NCI-H748 (cell line): ENCODE data around the gene PRKX.
A peak's percentile ranks its signal among the peaks of the same experiment; 100 is the strongest.
"Not testable (repeated sequence)": the region's sequence is repeated elsewhere in the genome, so short reads cannot be mapped to it uniquely, and the experiment has no call there.

Experiments used
- DNase-seq: peaks from one replicate; lab custom pipeline; 2025; ENCODE audit not compliant: unreplicated experiment; lab: John Stamatoyannopoulos, UW

The PRKX gene

GRCh38 chrX:3712051-3712869 is 1.2 kb downstream of the PRKX start:
- DNase-seq: peak; percentile 26

GRCh38 chrX:3711331-3711917 is 2.0 kb downstream of the PRKX start:
- DNase-seq: peak; percentile 13

GRCh38 chrX:3707673-3708274 is 5.7 kb downstream of the PRKX start:
- peak; percentile 77 for DNase-seq

GRCh38 chrX:3706481-3706880 is 7.0 kb downstream of the PRKX start:
- DNase-seq: no peak

- DNase-seq: not testable (repeated sequence)
These were observed 10.2 kb downstream of the PRKX start for GRCh38 chrX:3703251-3703650.

GRCh38 chrX:3702095-3702494 is 11.4 kb downstream of the PRKX start:
- peak; percentile 11 for DNase-seq

- not testable (repeated sequence) for DNase-seq
These were observed 12.0 kb downstream of the PRKX start for GRCh38 chrX:3701445-3701928.

GRCh38 chrX:3699821-3700381 is 13.5 kb downstream of the PRKX start:
- no peak for DNase-seq

- DNase-seq: peak; percentile 87
These were observed 15.7 kb downstream of the PRKX start for GRCh38 chrX:3697701-3698279.

- no peak for DNase-seq
These were observed 16.2 kb downstream of the PRKX start for GRCh38 chrX:3697220-3697684.

- no peak for DNase-seq
These were observed 17.9 kb downstream of the PRKX start for GRCh38 chrX:3695536-3695935.

- DNase-seq: no peak
These were observed 23.3 kb downstream of the PRKX start for GRCh38 chrX:3690140-3690539.

GRCh38 chrX:3683236-3683635 is 30.2 kb downstream of the PRKX start:
- not testable (repeated sequence) for DNase-seq

GRCh38 chrX:3680459-3680858 is 33.0 kb downstream of the PRKX start:
- DNase-seq: no peak

GRCh38 chrX:3679669-3680068 is 33.8 kb downstream of the PRKX start:
- no peak for DNase-seq

GRCh38 chrX:3678328-3678727 is 35.1 kb downstream of the PRKX start:
- peak; percentile 12 for DNase-seq

- no peak for DNase-seq
These were observed 38.6 kb downstream of the PRKX start for GRCh38 chrX:3674881-3675280.

GRCh38 chrX:3669841-3670475 is 43.5 kb downstream of the PRKX start:
- DNase-seq: no peak

- DNase-seq: no peak
These were observed 46.5 kb downstream of the PRKX start for GRCh38 chrX:3666975-3667374.

GRCh38 chrX:3664921-3665320 is 48.5 kb downstream of the PRKX start:
- DNase-seq: no peak
